HepG2 (cell line): ENCODE data around the gene IQGAP2.

Experiments used
- CBX5 ChIP-seq: sonication (generic); formaldehyde crosslinking; IDR thresholded peaks from 2 replicates; pipeline ENCODE4 v1.4.0; 2020; ENCODE audit warnings: missing genetic modification reagents, borderline replicate concordance
- EP300 ChIP-seq, 3 experiments: sonication (generic) in 1 of 3; formaldehyde crosslinking in 1 of 3; IDR thresholded peaks; 2 replicates each; pipeline versions ENCODE4 v1.5.1 to v1.6.1; 2011 to 2020; ENCODE audit warnings: low read depth in 2 of 3, low read length in 2 of 3, borderline replicate concordance in 1 of 3, improper control_type of control experiment in 1 of 3, mild to moderate bottlenecking in 1 of 3, missing genetic modification reagents in 1 of 3, moderate library complexity in 1 of 3
- ERF ChIP-seq: IDR thresholded peaks from 2 replicates; pipeline ENCODE4 v1.6.1; 2018; ENCODE audit warnings: missing biosample characterization, missing genetic modification reagents
- MYC ChIP-seq: sonication (generic); formaldehyde crosslinking; IDR thresholded peaks from 2 replicates; pipeline ENCODE4 v1.9.0; 2021; ENCODE audit warnings: missing genetic modification reagents, borderline replicate concordance
- SMC3 ChIP-seq: IDR thresholded peaks from 2 replicates; pipeline ENCODE4 v1.6.1; 2011; ENCODE audit warnings: low read length, improper control_type of control experiment
- TARDBP ChIP-seq: sonication (generic); formaldehyde crosslinking; IDR thresholded peaks from 2 replicates; pipeline ENCODE4 v1.8.0; 2022; ENCODE audit warnings: mild to moderate bottlenecking, missing genetic modification reagents
- TCF7L2 ChIP-seq: IDR thresholded peaks from 2 replicates; pipeline ENCODE4 v1.6.1; 2011; ENCODE audit warnings: mild to moderate bottlenecking, low read depth, low read length, moderate library complexity
- TFDP1 ChIP-seq: IDR thresholded peaks from 2 replicates; pipeline ENCODE4 v1.6.1; 2016; ENCODE audit warnings: missing compliant biosample characterization, missing genetic modification reagents, borderline replicate concordance
- ZNF121 ChIP-seq: sonication (generic); formaldehyde crosslinking; IDR thresholded peaks from 2 replicates; pipeline ENCODE4 v1.5.0; 2020; ENCODE audit warnings: mild to moderate bottlenecking, missing genetic modification reagents
- ZNF274 ChIP-seq: sonication (generic); formaldehyde crosslinking; IDR thresholded peaks from 2 replicates; pipeline ENCODE4 v1.5.1; 2020; ENCODE audit warnings: mild to moderate bottlenecking, missing genetic modification reagents
- ZNF589 ChIP-seq: sonication (generic); formaldehyde crosslinking; conservative IDR thresholded peaks from 2 replicates; pipeline ENCODE4 v1.8.0; 2022; ENCODE audit warnings: mild to moderate bottlenecking, moderate library complexity, missing genetic modification reagents
- ZNF773 ChIP-seq: sonication (generic); formaldehyde crosslinking; IDR thresholded peaks from 2 replicates; pipeline ENCODE4 v1.4.0; 2020; ENCODE audit warnings: missing genetic modification reagents, borderline replicate concordance
- TF ChIP-seq, protein P1 (sequence below): sonication (generic); formaldehyde crosslinking; IDR thresholded peaks from 2 replicates; pipeline ENCODE4 v1.4.0; 2020; ENCODE audit warnings: missing genetic modification reagents
- TF ChIP-seq, protein P2 (sequence below), 2 experiments: IDR thresholded peaks; 2 replicates each; pipeline ENCODE4 v1.6.1; 2011 to 2012; ENCODE audit warnings: low read length in 2 of 2, borderline replicate concordance in 1 of 2, low read depth in 1 of 2, mild to moderate bottlenecking in 1 of 2, moderate library complexity in 1 of 2

GRCh38 chr5:76532052-76532451 is 129.0 kb downstream of the IQGAP2 start:
- TF ChIP-seq TFDP1 (CRISPR knock-in tag) (no peak), SMC3 (no peak), MYC (no peak), ZNF274 (no peak), ZNF773 (CRISPR knock-in tag) (no peak), ZNF121 (CRISPR knock-in tag) (no peak), ZNF589 (CRISPR knock-in tag) (no peak), TCF7L2 (no peak), ERF (CRISPR knock-in tag) (no peak), CBX5 (CRISPR knock-in tag) (no peak), TARDBP (no peak), EP300 (IDR thresholded peaks at IDR 0.05; ENCODE audit: low read depth in 2 of 2, low read length in 2 of 2) (no peak), EP300 (CRISPR knock-in tag; IDR thresholded peaks at IDR 0.05; ENCODE audit: borderline replicate concordance) (no peak)
- TF ChIP-seq, protein P1, sequence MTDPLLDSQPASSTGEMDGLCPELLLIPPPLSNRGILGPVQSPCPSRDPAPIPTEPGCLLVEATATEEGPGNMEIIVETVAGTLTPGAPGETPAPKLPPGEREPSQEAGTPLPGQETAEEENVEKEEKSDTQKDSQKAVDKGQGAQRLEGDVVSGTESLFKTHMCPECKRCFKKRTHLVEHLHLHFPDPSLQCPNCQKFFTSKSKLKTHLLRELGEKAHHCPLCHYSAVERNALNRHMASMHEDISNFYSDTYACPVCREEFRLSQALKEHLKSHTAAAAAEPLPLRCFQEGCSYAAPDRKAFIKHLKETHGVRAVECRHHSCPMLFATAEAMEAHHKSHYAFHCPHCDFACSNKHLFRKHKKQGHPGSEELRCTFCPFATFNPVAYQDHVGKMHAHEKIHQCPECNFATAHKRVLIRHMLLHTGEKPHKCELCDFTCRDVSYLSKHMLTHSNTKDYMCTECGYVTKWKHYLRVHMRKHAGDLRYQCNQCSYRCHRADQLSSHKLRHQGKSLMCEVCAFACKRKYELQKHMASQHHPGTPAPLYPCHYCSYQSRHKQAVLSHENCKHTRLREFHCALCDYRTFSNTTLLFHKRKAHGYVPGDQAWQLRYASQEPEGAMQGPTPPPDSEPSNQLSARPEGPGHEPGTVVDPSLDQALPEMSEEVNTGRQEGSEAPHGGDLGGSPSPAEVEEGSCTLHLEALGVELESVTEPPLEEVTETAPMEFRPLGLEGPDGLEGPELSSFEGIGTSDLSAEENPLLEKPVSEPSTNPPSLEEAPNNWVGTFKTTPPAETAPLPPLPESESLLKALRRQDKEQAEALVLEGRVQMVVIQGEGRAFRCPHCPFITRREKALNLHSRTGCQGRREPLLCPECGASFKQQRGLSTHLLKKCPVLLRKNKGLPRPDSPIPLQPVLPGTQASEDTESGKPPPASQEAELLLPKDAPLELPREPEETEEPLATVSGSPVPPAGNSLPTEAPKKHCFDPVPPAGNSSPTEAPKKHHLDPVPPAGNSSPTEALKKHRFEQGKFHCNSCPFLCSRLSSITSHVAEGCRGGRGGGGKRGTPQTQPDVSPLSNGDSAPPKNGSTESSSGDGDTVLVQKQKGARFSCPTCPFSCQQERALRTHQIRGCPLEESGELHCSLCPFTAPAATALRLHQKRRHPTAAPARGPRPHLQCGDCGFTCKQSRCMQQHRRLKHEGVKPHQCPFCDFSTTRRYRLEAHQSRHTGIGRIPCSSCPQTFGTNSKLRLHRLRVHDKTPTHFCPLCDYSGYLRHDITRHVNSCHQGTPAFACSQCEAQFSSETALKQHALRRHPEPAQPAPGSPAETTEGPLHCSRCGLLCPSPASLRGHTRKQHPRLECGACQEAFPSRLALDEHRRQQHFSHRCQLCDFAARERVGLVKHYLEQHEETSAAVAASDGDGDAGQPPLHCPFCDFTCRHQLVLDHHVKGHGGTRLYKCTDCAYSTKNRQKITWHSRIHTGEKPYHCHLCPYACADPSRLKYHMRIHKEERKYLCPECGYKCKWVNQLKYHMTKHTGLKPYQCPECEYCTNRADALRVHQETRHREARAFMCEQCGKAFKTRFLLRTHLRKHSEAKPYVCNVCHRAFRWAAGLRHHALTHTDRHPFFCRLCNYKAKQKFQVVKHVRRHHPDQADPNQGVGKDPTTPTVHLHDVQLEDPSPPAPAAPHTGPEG (CRISPR knock-in tag): no peak
- TF ChIP-seq, protein P2, sequence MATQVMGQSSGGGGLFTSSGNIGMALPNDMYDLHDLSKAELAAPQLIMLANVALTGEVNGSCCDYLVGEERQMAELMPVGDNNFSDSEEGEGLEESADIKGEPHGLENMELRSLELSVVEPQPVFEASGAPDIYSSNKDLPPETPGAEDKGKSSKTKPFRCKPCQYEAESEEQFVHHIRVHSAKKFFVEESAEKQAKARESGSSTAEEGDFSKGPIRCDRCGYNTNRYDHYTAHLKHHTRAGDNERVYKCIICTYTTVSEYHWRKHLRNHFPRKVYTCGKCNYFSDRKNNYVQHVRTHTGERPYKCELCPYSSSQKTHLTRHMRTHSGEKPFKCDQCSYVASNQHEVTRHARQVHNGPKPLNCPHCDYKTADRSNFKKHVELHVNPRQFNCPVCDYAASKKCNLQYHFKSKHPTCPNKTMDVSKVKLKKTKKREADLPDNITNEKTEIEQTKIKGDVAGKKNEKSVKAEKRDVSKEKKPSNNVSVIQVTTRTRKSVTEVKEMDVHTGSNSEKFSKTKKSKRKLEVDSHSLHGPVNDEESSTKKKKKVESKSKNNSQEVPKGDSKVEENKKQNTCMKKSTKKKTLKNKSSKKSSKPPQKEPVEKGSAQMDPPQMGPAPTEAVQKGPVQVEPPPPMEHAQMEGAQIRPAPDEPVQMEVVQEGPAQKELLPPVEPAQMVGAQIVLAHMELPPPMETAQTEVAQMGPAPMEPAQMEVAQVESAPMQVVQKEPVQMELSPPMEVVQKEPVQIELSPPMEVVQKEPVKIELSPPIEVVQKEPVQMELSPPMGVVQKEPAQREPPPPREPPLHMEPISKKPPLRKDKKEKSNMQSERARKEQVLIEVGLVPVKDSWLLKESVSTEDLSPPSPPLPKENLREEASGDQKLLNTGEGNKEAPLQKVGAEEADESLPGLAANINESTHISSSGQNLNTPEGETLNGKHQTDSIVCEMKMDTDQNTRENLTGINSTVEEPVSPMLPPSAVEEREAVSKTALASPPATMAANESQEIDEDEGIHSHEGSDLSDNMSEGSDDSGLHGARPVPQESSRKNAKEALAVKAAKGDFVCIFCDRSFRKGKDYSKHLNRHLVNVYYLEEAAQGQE (IDR thresholded peaks at IDR 0.05; ENCODE audit: borderline replicate concordance in 1 of 2, low read depth in 1 of 2, low read length in 2 of 2): no peak
